Measurements from ENCODE around the gene CASS4. TPM values are rescaled to one million over a fixed set of nuclear protein-coding genes. Genes with fewer than 3 reads are reported as not detected.

The CASS4 gene
- total and polyA plus RNA-seq, 2 donors (not counting 1 experiment from before 2014, with no cell fraction given) = 17.7 to 65.8 TPM

DNA sequence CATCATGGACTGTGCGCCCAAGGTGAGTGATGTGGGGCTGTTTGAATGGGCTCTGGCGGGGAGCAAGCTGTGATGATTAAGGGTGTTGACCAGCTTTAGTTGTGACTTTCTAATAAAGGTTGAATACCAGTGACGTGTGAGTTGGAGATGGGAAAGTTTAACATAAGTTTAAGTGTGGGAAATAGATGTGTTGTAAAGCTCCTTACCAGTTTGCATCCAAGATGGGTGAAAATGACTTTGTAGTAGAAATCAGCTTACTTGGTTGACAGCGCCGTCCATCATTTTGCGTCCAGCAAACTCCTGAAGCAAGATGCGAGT, 372 bp downstream of the CASS4 start:
- Histone ChIP-seq H3K4me1 (ENCODE audit: control insufficient read depth, extremely low read depth, insufficient read depth, low read length) (peaks cover 14% of the 10 kb centered on the region), H3K27ac (ENCODE audit: insufficient read depth, low read length) (peak overlapping the region; percentile 80), H3K9ac (ENCODE audit: insufficient read depth, low read length) (peak overlapping the region; percentile 74)

DNA sequence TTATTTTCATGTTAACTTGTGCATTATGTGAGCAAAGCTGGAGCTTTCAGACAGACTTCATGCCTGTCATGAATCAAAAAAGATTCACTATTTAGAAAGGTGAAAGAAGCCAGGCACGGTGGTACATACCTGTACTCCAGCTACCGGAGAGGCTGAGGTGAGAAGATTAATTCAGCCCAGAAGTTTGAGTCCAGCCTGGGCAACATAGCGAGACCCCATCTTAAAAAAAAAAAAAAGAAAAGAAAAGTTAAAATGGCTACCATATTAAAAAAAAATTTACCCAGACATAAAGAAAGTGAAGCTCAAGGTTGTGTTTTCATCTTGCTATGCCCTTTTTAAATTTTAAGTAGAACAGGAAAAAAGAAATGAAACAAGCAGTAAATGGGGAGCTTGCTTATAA, 889 bp downstream of the CASS4 start:
- TF ChIP-seq, protein P1, sequence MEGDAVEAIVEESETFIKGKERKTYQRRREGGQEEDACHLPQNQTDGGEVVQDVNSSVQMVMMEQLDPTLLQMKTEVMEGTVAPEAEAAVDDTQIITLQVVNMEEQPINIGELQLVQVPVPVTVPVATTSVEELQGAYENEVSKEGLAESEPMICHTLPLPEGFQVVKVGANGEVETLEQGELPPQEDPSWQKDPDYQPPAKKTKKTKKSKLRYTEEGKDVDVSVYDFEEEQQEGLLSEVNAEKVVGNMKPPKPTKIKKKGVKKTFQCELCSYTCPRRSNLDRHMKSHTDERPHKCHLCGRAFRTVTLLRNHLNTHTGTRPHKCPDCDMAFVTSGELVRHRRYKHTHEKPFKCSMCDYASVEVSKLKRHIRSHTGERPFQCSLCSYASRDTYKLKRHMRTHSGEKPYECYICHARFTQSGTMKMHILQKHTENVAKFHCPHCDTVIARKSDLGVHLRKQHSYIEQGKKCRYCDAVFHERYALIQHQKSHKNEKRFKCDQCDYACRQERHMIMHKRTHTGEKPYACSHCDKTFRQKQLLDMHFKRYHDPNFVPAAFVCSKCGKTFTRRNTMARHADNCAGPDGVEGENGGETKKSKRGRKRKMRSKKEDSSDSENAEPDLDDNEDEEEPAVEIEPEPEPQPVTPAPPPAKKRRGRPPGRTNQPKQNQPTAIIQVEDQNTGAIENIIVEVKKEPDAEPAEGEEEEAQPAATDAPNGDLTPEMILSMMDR (conservative IDR thresholded peaks at IDR 0.05 in 1 of 2, IDR thresholded peaks at IDR 0.05 in 1 of 2; ENCODE audit: low read depth in 1 of 2, low read length in 2 of 2) = no peak
- no peak for TF ChIP-seq EZH2 (IDR thresholded peaks at IDR 0.05; ENCODE audit: low read length, missing control alignments)
- H3K9me3 ChIP-seq (ENCODE audit: control insufficient read depth, insufficient read depth, low read depth, low read length) = no peaks in the 10 kb centered on the region
- H3K4me2 ChIP-seq (ENCODE audit: extremely low read depth, insufficient read depth, low read length) = peak overlapping the region; percentile 92
- H3K4me3 ChIP-seq (replicated peaks in 1 of 4; ENCODE audit: control extremely low read depth in 1 of 4, insufficient read depth in 1 of 4, low read depth in 3 of 4, low read length in 4 of 4) = peak overlapping the region; percentile 50 to 72 (median 68)
- H3K9ac ChIP-seq (ENCODE audit: insufficient read depth, low read length) = peak overlapping the region; percentile 74
- H2AFZ ChIP-seq (ENCODE audit: low read length) = no peak overlapping the region
- H3K36me3 ChIP-seq (ENCODE audit: control insufficient read depth, insufficient read depth, low read length) = no peaks in the 10 kb centered on the region
- DNase-seq (ENCODE audit: low read depth in 2 of 2) = no peak
- H3K27ac ChIP-seq (ENCODE audit: insufficient read depth, low read length) = peak overlapping the region; percentile 80
- peaks cover 19% of the 10 kb centered on the region for H3K4me1 ChIP-seq (ENCODE audit: control insufficient read depth, extremely low read depth, insufficient read depth, low read length)
- H3K27me3 ChIP-seq (ENCODE audit: control insufficient read depth, insufficient read depth, low read length) = no peaks in the 10 kb centered on the region
- no peaks in the 10 kb centered on the region for H4K20me1 ChIP-seq (ENCODE audit: control insufficient read depth, extremely low read depth, insufficient read depth, low read length)
- H3K79me2 ChIP-seq (ENCODE audit: control insufficient read depth, insufficient read depth, low read length) = peaks cover 54% of the 10 kb centered on the region

More for the DNA sequence above, 372 bp downstream of the CASS4 start:
- peak overlapping the region; percentile 92 for H3K4me2 ChIP-seq (ENCODE audit: extremely low read depth, insufficient read depth, low read length)
- no peak for DNase-seq (ENCODE audit: low read depth in 2 of 2)
- no peaks in the 10 kb centered on the region for H4K20me1 ChIP-seq (ENCODE audit: control insufficient read depth, extremely low read depth, insufficient read depth, low read length)
- H3K36me3 ChIP-seq (ENCODE audit: control insufficient read depth, insufficient read depth, low read length) = peaks cover 3% of the 10 kb centered on the region
- peaks cover 49% of the 10 kb centered on the region for H3K79me2 ChIP-seq (ENCODE audit: control insufficient read depth, insufficient read depth, low read length)
- H3K27me3 ChIP-seq (ENCODE audit: control insufficient read depth, insufficient read depth, low read length) = no peaks in the 10 kb centered on the region
- no peak overlapping the region for H2AFZ ChIP-seq (ENCODE audit: low read length)
- H3K9me3 ChIP-seq (ENCODE audit: control insufficient read depth, insufficient read depth, low read depth, low read length) = no peaks in the 10 kb centered on the region
- TF ChIP-seq, protein P1 (conservative IDR thresholded peaks at IDR 0.05 in 1 of 2, IDR thresholded peaks at IDR 0.05 in 1 of 2; ENCODE audit: low read depth in 1 of 2, low read length in 2 of 2) = no peak
- no peak for TF ChIP-seq EZH2 (IDR thresholded peaks at IDR 0.05; ENCODE audit: low read length, missing control alignments)
- peak overlapping the region; percentile 50 to 72 (median 68) for H3K4me3 ChIP-seq (replicated peaks in 1 of 4; ENCODE audit: control extremely low read depth in 1 of 4, insufficient read depth in 1 of 4, low read depth in 3 of 4, low read length in 4 of 4)

- peak overlapping the region; percentile 78 for H3K4me2 ChIP-seq (ENCODE audit: extremely low read depth, insufficient read depth, low read length)
- no peak overlapping the region for H2AFZ ChIP-seq (ENCODE audit: low read length)
- peak; percentile 86 to 87 for DNase-seq (ENCODE audit: low read depth in 2 of 2)
- H3K9ac ChIP-seq (ENCODE audit: insufficient read depth, low read length) = no peak overlapping the region
- H3K27me3 ChIP-seq (ENCODE audit: control insufficient read depth, insufficient read depth, low read length) = no peaks in the 10 kb centered on the region
- peak overlapping the region; percentile 86 for H3K27ac ChIP-seq (ENCODE audit: insufficient read depth, low read length)
- TF ChIP-seq, protein P1 (conservative IDR thresholded peaks at IDR 0.05 in 1 of 2, IDR thresholded peaks at IDR 0.05 in 1 of 2; ENCODE audit: low read depth in 1 of 2, low read length in 2 of 2) = no peak
- TF ChIP-seq EZH2 (IDR thresholded peaks at IDR 0.05; ENCODE audit: low read length, missing control alignments) = no peak
- H4K20me1 ChIP-seq (ENCODE audit: control insufficient read depth, extremely low read depth, insufficient read depth, low read length) = no peaks in the 10 kb centered on the region
- H3K9me3 ChIP-seq (ENCODE audit: control insufficient read depth, insufficient read depth, low read depth, low read length) = no peaks in the 10 kb centered on the region
- H3K4me3 ChIP-seq (replicated peaks in 1 of 4; ENCODE audit: control extremely low read depth in 1 of 4, insufficient read depth in 1 of 4, low read depth in 3 of 4, low read length in 4 of 4) = peak overlapping the region; percentile 25 to 67 (median 43)
- H3K79me2 ChIP-seq (ENCODE audit: control insufficient read depth, insufficient read depth, low read length) = peaks cover 67% of the 10 kb centered on the region
- H3K36me3 ChIP-seq (ENCODE audit: control insufficient read depth, insufficient read depth, low read length) = no peaks in the 10 kb centered on the region
- peaks cover 25% of the 10 kb centered on the region for H3K4me1 ChIP-seq (ENCODE audit: control insufficient read depth, extremely low read depth, insufficient read depth, low read length)
Observed at GRCh38 chr20:56414842-56415765, 3.0 kb downstream of the CASS4 start.

All from fibroblast of lung (primary cell).